ENCODE measurements around the gene ATXN7.

GRCh38 chr3:63842127-63842526 lies 21.5 kb upstream of the ATXN7 start:
- TF ChIP-seq CTCF (IDR thresholded peaks at IDR 0.05): no peak
- no peak for TF ChIP-seq POLR2A (IDR thresholded peaks at IDR 0.05; ENCODE audit: low read depth)
- no peak for TF ChIP-seq POLR2AphosphoS5 (IDR thresholded peaks at IDR 0.05)
- no peak for TF ChIP-seq EP300 (IDR thresholded peaks at IDR 0.05)

All from esophagus muscularis mucosa (tissue), 4 donors.